Endothelial cell of hepatic sinusoid (primary cell): ENCODE data around the gene HOXC12.

ENCODE experiments used
- in situ Hi-C: cut with HindIII; loops from 2 replicates; pipeline ENCODE4 v1.10.0; 2017; ENCODE audit warnings: low sequenced_read_pairs

Gene HOXC12

DNA sequence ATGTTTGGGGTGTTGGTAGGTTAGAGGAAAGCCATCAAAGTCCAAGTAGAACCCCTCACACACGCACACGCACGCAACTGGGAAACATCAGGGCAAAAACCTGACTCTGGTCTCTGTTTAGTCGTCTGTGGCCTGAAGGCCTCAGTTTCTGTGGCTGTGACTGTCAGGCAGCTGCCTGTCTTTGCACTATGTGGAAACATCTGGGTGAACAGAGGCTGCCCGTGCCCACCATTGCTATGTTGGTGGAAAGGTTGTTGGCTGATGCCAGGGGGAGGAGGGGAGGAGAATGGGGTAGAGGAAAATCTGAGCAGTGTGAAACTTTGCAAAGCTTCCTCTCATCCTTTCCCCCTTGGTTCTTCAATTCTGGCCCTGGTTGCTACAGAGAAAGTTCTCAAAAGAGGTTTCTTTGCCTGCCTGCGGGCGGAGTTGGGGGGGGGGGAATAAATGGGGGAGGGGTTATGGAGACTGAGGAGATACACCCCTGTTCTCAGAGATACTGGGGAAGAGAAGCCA, 37.7 kb downstream of the HOXC12 start:
- in situ Hi-C loops = loop anchor here (5.0 kb wide), 1 partner anchor 225 kb away; no protein-coding TSS in a partner anchor

DNA sequence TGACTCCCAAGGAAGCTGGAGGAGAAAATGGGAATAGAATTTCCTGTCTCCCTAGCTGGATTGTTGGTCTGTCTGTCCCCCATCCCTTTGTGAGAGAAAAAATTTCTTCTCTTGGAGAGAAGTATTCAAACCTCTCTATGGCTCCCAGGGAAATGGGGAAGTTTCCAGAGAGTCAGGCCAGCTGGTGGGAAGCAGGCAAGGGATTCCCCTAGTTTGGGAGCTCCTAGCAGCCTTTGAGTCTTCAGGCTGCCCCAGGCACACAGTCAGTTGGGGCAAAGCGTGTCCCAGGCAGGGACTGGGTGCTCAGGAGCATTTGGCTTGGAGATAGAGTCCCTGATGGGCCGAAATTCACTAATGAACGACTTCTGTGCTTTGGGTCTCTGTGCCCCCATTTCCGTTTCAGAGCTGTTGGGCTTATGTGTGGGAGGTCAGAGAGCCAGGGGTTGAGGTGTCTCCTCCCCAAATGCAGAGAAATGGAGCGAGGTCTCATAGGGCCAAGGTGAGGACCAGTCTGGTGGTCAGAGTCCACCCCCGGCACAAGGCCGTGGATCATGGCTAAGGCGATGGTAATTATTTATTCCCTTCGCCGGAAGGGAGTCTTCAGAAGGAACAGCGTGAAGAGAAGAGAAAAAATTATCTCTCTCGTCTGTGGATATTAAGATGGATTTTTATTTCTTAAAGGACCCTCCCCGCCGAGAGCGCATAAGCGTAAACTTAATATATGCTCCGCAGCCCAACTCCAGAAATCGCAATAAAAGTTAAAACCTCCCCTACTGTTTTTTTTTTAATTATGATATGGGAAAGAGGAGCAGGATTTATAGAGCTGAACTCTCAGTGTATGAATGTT, 38.7 kb downstream of the HOXC12 start:
- in situ Hi-C loops = loop anchor here (5.0 kb wide), 1 partner anchor 224 kb away; no protein-coding TSS in a partner anchor

DNA sequence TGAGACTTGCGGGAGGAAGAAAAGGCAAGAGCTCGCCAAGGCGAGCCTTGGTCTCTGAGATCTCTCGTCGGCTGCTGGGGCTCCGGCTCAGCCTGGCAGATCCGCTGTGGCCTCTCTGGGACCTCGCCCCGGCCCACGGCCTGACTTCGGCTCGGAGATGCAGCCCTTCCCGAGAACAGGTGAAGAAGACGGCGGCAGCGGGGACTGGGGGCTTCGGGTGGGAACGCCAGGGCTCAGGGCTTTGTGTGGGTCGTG, 39.2 kb downstream of the HOXC12 start:
- in situ Hi-C loops = loop anchor here (5.0 kb wide), 1 partner anchor 223 kb away; no protein-coding TSS in a partner anchor

DNA sequence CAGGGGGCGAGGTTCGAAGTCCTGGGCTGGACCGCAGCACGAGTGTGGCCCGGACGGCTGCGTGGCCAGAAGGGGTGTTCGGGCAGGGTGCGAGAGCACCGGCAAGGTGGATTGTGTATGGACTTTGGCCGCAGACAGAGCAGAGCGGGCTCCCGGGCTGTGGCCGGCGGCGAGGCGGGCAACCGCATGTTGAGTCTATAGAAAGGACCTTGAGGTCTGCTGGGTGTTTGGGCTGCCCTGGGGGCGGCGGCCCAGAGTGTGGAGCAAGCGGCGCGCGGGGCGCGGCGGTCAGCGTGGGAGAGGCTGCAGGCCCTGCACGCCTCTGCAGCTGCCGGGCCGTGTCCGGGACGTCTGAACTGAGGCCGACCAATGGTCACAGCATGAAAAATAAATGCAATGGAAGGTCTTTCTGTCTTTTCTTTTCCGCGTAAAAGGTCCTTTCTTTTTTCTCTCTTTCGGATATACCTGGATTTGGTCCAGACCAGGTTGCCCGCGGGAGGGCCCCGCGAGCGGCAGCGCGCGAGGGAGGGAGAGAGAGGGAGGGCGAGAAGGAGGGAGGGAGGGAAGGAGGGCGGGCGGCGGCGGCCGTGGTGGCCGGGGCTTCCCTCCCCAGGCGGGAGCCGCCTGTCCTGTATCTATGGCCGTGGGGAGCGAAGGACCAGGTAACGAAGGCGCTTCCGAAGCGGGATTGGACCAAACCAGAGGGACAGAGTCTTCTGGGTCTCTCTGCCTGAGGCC, 39.7 kb downstream of the HOXC12 start:
- in situ Hi-C loops = loop anchor here (5.0 kb wide), 1 partner anchor 223 kb away; no protein-coding TSS in a partner anchor

DNA sequence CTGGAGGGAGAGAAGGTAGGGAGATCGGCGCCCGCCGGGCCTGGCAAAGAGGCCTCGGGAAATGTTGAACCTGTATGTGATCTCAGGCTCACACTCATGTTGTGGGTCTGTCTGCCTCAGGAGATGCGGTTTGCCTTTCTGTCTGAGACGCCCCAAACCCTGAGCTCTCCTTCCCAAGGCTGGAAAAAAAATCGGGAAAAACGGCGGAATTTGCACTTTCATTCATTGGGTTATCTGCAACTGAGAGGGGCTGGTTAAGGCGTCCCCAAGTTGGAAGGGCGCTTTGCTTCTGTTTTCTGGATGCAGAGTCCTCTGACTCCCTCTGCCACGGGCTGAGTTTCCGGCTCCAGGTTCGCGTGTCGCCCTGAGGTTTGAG, 40.3 kb downstream of the HOXC12 start:
- in situ Hi-C loops = no loop called here

DNA sequence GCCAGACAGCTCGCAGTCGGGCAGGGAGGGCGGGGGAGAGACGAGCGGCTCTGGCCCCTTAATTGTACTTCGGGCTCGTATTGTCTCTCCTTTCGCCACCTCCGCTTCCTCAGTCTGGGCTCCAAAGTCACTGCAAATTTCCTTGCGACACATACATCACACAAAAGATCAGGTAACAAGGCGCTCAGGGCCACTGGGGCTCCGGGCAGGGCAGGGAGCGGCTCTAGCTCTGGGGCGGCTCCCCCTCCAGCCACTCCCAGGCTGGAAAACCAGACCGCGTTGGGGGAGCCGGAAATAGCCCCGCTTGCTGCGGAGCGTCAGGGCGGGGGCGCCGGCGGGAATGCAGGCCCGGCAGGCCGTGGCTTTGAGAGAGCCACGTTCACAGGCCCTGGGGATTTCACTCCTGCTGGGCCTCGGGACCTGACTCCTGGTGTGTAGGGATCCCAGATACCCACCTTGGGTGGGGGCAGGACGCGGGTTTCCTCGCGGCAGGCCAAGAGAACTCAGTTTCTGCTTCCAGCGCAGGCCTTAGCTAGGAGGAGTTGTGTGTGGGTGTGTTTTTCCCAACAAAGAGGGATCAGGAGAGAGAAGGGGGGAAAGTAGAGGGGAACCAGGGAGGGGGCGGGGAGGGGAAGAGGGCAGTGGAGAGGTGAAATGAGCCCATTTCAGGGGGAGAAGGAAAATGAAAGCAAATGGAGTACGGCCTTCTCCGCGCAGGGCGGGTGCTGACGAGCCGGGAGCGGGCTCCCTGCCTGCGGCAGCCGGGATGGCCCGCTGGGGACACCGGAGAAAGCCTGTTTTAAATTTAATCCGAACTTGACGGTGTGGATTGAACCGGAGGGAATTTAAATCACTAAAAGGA, 40.9 kb downstream of the HOXC12 start:
- in situ Hi-C loops = no loop called here

DNA sequence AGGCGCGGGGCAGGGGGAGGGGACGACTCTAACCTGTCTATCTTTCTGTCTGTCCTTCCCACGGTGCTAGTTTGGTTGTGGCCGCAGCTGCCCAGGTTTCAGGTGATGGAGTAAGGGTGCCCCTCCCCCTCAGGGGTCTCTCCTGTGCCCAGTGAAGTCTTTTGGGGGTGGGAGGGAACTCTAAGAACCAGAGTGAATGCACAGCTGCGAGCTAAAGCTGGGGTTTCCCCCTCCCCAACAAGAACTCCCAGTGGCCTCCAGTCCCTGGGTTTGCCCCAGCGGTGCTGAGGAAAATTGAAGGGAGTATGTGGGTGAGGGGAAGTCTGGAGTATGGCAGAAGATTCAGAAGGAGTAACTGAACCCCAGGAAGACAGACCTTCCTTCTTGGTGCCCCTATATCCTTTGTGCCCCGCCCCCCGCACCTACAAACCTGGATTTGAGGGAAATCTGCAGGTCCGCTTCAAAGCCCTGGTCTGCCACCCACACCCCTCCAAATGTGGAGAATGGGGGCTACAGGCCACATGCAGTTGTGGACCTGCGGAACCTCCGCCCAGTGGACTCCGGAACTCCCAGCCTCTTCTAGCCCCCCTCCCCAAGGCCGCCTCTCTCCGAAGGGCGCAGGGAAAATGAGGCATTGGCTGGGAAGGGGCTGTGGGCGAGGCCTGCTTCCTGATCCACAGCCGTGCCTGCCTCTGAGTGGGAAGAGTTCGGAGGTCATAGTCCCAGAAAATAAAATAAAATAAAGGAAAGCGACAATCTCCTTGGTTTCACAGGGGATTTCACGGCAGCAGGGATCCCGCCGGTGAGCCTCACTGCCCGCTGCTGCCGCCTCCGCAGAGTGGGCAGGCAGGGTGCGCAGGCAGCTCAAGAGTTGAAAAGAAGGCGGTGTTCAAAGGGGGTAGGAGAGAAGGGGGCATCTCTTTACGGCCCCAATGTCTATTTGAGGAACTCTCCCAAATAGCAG, 41.8 kb downstream of the HOXC12 start:
- in situ Hi-C loops = no loop called here

DNA sequence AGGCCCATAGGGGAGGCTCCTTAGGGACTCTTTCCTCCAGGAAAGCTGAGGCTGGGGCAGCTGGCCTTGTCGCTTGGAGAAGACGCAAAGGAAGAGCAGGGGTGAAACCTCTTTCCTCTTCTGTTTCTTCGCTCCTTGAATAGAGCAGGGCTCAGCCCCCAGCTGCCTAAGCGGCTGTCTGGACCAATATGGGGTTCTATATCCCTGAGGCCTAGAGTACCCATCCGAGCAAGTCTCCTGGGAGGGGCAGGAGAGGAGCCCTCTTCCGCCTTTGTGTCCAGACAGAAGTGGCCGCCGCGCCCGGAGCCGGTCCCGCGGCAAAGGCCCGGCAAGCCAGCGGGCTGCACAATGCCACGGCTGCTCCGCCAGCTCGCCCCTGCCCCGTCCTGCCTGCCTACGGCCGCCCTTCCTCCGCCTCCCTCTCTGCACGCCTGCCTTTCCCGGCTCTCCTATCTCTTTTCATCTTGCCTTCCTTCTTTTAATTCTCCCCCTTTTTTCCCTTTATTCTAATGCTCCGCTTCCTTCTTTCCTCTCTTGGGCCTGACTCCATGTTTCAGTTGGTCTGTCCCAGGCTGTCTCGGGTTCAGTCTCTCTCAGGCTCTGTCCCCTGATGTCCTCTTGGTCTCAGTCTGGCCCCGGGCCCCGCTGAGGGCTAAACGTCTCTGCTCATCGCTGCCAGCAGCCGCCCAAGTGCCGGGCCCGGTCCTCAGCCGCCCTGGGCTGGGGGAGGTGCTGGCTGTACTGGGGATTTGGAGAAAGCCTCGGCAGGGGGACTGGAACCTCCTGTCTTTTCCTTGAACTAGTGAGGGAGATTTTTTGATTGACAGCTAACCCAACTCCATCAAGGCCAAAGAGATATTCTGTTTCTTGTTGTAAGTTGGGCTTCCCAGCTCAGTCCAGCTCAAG, 42.8 kb downstream of the HOXC12 start:
- in situ Hi-C loops = no loop called here

DNA sequence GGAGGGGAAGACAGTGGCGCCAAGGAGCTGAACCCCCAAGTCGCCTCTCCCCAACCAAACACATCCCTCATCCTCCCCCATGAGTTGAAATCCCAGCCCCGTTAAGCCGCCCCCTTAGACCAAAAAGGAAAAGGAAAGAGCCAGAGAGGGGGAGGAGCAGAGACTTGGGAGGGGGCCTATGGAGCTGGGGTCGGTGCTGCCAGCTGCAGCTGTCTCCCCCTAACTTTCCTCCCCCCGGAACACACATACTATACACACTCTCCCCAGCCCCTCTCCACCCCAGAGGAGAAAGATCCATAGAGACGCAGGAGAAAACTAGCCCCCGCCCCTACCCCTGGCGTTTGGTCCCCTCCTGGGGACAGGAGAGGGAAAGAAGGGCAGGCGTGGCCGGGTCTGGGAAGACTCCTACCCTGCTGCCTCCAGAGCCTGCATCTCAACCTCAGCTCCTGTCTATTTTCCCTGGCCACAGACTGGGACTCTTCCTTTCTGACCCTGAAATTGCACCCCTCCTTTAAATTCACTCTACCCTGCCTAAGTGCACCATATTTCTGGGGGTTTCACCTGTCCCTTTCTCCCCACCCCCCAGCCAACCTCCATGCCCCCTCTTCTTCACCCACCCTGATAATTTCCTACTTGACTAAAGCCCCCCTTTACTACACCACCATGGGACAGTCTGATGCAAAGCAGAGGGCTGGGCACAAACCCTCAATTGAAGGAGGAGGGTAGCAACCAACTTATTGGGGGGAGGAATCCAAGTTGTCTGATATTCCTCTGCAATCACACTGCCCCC, 43.6 kb downstream of the HOXC12 start:
- in situ Hi-C loops = no loop called here

DNA sequence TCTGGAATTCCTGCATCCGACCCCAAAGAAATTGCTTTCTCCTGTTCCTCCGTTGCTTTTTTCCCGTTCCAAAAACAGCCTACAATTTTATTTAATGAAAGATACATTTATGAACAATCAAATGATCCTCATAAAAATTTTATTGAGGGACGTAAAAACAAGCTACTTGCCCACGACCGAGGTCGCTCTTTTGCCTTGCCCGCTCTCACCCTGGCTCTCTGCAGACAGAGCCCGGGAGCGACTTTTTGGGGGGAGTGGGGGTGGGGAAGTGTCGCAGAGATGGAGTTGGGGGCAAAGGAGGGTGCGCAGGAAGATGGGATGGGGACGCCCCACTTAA, 44.2 kb downstream of the HOXC12 start:
- in situ Hi-C loops = no loop called here

DNA sequence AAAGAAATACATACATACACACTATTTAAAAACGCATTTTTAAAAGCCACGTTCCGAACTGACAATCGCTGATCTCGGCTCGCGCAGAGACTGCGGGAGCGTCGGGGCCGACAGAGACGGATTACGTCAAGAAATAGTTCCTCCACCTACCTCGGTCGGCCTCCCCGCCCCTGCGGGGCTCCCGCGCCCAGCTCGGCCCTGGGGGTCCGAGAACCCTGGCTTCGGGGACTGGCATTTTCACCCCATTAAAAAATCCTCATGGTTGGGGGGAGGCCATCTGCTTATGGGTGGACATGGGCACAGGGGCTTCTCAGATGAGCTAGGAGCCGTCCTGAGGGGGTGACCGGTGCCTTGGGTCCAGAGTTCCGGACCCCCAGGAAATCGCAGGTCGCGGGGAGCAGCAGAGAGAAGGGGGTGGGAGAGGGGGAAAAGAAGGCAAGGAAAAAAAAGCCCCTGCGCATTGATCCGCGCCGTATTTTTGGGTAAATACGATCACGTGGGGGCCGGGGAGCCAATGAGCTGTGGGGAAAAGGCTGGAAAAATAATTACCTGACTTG, 44.9 kb downstream of the HOXC12 start:
- in situ Hi-C loops = no loop called here

DNA sequence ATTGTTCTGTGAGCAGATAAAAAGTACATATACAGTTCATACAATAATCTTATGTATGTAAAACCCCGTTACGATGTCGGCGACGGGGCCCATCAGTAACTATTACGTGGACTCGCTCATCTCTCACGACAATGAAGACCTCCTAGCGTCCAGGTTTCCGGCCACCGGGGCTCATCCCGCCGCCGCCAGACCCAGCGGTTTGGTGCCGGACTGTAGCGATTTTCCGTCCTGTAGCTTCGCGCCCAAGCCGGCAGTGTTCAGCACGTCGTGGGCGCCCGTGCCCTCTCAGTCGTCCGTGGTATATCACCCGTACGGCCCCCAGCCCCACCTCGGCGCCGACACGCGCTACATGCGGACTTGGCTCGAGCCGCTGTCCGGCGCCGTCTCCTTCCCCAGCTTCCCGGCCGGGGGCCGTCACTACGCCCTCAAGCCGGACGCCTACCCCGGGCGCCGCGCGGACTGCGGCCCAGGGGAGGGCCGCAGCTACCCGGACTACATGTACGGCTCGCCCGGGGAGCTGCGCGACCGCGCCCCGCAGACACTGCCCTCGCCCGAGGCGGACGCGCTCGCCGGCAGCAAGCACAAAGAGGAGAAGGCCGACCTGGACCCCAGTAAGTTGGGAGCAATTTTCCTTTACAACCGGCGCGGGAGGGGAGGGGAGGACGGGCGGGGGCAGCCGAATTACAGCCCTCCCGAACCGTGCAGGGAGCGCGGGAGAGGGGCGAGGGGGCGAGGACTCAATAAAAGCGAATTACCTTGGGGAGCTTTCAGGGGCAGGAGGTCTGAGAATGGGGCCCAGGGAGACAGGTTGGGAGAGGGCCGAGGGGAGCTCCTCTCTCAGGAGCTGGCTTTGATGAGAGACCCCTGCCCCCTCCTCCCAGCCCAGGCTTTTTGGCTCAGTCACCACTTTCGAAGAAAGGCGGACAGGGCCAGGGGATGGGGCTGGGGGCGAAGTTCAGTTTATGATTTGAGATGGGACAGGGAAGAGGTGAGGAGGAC, 45.7 kb downstream of the HOXC12 start, which contains the start of gene HOXC9:
Gene HOXC9 (plus strand): TSS at position 46 of the 999 bp plus-strand sequence. CDS start 28 bp downstream, at position 74.
- in situ Hi-C loops = no loop called here

DNA sequence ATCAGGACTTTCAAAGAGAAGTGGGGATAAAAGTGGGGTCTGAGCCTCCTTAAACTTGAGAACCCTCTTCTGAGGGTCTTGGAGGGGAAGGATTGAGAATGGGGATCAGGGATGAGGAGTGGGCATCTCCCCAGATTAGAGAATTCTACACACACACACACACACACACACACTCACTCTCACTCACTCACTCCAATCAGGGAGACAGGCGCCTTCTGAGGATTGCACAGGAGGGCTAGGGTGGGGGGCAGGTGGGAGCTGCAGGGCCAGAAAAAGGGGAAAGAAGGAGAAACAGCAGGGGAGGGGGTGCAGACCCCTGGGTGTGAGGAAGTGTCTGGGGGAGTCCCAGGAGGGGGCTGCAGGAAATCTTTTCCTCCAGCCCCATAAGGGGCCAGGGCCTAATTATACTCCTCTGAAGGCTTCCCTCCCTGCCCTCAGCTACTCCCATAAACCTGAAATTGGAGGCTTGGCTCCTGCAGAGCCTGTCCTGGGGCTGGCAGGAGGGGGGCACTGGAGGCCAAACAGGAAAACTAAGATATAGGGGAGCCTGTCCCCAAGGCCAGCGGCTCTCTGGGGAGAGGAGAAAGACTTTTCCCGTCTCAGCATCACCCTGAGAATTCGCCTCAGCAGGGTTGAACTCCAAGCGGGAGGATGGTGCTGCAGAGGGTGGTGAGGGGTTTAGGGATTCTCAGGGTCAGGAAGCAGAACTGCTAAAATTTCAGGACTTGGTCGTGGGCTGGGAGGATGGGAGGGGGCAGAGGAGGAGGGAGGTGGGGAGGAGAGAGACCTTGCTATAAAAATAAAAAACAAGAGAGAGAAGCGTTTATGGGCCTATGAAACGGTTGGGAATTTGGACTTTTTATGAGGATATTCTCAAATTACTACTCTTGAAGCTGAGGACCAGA, 46.8 kb downstream of the HOXC12 start:
- in situ Hi-C loops = no loop called here

DNA sequence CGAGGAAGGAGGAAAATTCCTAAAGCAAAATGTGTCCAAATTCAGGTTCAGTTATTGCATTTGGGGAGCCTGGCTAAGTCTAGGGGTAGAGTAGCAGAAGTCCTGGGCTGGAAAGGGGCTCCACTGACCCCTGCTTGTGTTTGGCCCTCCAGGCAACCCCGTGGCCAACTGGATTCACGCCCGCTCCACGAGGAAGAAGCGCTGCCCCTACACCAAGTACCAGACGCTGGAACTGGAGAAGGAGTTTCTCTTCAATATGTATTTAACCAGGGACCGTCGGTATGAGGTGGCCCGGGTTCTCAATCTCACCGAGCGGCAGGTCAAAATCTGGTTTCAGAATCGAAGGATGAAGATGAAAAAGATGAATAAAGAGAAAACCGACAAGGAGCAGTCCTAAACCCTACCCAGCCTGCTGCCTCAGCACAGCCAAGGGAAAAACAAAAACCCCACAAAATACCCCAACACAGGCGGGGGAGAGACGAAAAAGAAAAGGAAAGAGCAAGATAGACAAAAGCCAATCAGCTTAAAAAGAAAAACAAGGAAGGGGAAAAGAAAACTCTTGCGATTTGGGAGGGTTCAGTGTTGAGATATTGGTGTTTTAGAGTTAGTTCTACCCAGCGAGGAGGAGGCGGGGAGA, 47.7 kb downstream of the HOXC12 start:
- in situ Hi-C loops = no loop called here

DNA sequence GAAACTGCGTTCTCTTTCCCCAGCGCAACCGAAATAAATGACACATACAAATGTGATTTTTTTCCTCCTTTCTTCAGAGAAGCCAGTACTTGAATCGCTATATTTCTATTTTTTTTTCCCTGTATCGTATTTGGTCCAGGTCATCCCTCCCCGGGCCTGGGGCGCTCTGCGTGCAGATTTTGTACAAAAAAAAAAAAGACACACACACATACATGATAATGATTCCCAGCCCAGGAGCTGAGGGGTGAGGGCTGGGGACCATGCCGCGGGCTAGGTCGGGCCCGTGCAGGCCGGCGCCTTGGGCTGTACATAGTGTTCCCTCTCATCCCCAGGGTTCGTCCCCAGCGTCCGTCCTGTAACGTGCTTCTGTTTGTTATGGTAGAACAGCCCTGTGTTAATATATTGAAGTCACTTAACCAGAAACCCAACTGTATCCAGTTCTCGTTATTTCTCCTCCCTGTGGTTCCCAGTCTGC, 48.2 kb downstream of the HOXC12 start:
- in situ Hi-C loops = no loop called here
